ENCODE data around the gene CUEDC2.

Gene CUEDC2

DNA sequence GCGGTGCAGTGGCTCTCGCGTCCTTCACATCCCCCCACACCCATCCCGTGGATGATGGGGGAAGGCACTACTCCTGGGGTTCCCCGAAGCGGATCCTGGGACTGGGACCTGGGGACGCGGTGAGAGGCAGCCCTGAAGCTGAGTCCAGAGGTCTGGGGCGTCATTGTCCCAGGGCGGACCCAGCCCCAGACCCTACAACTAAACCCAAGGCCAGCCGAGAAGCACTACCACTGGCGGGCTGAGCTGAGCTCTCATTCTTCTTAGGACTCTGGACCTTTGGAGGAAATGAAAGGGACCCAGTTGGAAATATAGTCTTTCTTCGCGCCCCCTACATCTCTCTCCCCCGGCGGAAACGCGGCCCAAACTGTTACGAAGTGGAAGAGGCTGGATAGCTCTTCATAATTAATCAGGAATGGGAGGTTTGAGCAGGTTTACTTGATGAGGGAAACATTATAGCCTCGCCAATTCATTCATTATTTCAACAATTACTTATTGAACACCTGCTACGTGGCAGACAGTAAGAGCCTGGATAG lies 12.1 kb downstream of the CUEDC2 start (continued):
- TF ChIP-seq, protein P1, sequence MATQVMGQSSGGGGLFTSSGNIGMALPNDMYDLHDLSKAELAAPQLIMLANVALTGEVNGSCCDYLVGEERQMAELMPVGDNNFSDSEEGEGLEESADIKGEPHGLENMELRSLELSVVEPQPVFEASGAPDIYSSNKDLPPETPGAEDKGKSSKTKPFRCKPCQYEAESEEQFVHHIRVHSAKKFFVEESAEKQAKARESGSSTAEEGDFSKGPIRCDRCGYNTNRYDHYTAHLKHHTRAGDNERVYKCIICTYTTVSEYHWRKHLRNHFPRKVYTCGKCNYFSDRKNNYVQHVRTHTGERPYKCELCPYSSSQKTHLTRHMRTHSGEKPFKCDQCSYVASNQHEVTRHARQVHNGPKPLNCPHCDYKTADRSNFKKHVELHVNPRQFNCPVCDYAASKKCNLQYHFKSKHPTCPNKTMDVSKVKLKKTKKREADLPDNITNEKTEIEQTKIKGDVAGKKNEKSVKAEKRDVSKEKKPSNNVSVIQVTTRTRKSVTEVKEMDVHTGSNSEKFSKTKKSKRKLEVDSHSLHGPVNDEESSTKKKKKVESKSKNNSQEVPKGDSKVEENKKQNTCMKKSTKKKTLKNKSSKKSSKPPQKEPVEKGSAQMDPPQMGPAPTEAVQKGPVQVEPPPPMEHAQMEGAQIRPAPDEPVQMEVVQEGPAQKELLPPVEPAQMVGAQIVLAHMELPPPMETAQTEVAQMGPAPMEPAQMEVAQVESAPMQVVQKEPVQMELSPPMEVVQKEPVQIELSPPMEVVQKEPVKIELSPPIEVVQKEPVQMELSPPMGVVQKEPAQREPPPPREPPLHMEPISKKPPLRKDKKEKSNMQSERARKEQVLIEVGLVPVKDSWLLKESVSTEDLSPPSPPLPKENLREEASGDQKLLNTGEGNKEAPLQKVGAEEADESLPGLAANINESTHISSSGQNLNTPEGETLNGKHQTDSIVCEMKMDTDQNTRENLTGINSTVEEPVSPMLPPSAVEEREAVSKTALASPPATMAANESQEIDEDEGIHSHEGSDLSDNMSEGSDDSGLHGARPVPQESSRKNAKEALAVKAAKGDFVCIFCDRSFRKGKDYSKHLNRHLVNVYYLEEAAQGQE (tag by site-specific recombination; IDR thresholded peaks at IDR 0.05): peak; percentile 61
- TF ChIP-seq, protein P2, sequence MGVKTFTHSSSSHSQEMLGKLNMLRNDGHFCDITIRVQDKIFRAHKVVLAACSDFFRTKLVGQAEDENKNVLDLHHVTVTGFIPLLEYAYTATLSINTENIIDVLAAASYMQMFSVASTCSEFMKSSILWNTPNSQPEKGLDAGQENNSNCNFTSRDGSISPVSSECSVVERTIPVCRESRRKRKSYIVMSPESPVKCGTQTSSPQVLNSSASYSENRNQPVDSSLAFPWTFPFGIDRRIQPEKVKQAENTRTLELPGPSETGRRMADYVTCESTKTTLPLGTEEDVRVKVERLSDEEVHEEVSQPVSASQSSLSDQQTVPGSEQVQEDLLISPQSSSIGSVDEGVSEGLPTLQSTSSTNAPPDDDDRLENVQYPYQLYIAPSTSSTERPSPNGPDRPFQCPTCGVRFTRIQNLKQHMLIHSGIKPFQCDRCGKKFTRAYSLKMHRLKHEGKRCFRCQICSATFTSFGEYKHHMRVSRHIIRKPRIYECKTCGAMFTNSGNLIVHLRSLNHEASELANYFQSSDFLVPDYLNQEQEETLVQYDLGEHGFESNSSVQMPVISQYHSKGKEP (tag by site-specific recombination; IDR thresholded peaks at IDR 0.05): no peak
- TF ChIP-seq ZNF837 (tag by site-specific recombination; IDR thresholded peaks at IDR 0.05) (no peak), ZNF48 (tag by site-specific recombination; IDR thresholded peaks at IDR 0.05) (no peak)
- TF ChIP-seq, protein P3, sequence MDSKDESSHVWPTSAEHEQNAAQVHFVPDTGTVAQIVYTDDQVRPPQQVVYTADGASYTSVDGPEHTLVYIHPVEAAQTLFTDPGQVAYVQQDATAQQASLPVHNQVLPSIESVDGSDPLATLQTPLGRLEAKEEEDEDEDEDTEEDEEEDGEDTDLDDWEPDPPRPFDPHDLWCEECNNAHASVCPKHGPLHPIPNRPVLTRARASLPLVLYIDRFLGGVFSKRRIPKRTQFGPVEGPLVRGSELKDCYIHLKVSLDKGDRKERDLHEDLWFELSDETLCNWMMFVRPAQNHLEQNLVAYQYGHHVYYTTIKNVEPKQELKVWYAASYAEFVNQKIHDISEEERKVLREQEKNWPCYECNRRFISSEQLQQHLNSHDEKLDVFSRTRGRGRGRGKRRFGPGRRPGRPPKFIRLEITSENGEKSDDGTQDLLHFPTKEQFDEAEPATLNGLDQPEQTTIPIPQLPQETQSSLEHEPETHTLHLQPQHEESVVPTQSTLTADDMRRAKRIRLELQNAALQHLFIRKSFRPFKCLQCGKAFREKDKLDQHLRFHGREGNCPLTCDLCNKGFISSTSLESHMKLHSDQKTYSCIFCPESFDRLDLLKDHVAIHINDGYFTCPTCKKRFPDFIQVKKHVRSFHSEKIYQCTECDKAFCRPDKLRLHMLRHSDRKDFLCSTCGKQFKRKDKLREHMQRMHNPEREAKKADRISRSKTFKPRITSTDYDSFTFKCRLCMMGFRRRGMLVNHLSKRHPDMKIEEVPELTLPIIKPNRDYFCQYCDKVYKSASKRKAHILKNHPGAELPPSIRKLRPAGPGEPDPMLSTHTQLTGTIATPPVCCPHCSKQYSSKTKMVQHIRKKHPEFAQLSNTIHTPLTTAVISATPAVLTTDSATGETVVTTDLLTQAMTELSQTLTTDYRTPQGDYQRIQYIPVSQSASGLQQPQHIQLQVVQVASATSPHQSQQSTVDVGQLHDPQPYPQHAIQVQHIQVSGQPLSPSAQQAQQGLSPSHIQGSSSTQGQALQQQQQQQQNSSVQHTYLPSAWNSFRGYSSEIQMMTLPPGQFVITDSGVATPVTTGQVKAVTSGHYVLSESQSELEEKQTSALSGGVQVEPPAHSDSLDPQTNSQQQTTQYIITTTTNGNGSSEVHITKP (tag by site-specific recombination; IDR thresholded peaks at IDR 0.05): peak; percentile 8; the same call in 1 of the 2 replicates
- TF ChIP-seq, protein P4, sequence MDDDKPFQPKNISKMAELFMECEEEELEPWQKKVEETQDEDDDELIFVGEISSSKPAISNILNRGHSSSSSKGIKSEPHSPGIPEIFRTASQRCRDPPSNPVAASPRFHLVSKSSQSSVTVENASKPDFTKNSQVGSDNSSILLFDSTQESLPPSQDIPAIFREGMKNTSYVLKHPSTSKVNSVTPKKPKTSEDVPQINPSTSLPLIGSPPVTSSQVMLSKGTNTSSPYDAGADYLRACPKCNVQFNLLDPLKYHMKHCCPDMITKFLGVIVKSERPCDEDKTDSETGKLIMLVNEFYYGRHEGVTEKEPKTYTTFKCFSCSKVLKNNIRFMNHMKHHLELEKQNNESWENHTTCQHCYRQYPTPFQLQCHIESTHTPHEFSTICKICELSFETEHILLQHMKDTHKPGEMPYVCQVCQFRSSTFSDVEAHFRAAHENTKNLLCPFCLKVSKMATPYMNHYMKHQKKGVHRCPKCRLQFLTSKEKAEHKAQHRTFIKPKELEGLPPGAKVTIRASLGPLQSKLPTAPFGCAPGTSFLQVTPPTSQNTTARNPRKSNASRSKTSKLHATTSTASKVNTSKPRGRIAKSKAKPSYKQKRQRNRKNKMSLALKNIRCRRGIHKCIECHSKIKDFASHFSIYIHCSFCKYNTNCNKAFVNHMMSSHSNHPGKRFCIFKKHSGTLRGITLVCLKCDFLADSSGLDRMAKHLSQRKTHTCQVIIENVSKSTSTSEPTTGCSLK (tag by site-specific recombination; IDR thresholded peaks at IDR 0.05): no peak
- TF ChIP-seq, protein P5, sequence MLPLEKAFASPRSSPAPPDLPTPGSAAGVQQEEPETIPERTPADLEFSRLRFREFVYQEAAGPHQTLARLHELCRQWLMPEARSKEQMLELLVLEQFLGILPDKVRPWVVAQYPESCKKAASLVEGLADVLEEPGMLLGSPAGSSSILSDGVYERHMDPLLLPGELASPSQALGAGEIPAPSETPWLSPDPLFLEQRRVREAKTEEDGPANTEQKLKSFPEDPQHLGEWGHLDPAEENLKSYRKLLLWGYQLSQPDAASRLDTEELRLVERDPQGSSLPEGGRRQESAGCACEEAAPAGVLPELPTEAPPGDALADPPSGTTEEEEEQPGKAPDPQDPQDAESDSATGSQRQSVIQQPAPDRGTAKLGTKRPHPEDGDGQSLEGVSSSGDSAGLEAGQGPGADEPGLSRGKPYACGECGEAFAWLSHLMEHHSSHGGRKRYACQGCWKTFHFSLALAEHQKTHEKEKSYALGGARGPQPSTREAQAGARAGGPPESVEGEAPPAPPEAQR (tag by site-specific recombination; IDR thresholded peaks at IDR 0.05): no peak

DNA sequence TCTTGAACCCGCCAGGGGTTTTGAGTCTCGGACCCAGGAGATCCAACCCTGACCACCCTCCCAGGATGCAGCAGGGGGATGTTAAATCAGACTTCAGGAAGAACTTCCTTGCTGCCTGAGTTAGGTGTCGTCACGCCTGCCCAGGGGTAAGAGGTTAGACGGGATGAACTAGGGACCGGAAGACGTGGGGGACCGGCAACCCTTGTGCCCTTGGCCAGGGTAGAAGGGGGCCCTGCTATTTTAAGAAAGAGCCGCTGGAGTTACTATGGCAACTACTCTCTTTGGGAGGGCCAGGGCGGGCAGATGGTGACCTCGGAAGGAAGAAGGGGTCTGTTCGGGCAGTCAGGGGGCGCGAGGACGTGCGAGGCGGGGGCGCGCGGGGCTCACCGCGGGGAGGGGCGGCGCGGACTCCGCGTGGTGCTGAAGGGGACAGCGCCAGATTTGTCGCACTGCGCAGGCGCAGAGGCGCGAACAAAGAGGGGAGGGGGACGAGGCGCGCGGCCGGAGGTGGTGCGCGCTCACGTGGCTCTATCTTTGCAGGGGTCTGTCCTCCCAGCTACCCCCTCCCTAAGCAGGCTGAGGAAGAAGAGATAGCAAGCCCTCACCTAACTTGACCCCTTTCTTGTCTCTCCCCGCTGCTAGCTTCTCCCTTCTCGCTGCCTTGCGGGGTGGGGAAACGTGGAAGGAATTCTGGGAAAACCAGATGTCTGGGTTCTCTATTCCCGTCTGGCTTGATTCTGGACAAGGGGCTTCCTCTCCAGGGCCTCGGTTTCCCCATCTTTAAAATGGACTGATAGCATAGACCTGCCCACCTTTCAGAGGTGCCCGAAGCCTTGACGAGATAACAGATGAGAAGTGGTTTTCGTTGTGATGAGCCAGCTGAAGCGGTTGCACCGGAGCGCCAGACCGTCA lies 12.8 kb downstream of the CUEDC2 start:
- no peaks in the 10 kb centered on the region for H3K9me3 ChIP-seq (ENCODE audit: control insufficient read depth, insufficient read depth, low read depth, low read length)
- peaks cover 0 to 22% of the 10 kb centered on the region in 2 experiments; a peak in 1 of 3 replicates for H3K36me3 ChIP-seq (ENCODE audit: control insufficient read depth in 2 of 2, insufficient read depth in 1 of 2, low read length in 2 of 2)
- ChIA-PET POLR2A (interaction anchor here (0.6 to 5.2 kb wide), 7 partner anchors 12 to 295 kb away, joined by 3 to 42 read pairs (median 8); partner anchors contain the start of genes C10orf95 and CUEDC2), CTCF (interaction anchor here (0.6 to 5.6 kb wide), 10 partner anchors 11 to 189 kb away, joined by 3 to 57 read pairs (median 6); partner anchors contain the start of genes CUEDC2 and NFKB2)
- peaks cover 9% of the 10 kb centered on the region for H3K4me1 ChIP-seq (ENCODE audit: control insufficient read depth, insufficient read depth, low read length)
- peak overlapping the region; percentile 80 for H3K4me3 ChIP-seq (ENCODE audit: low read depth, low read length)
- no peak overlapping the region for H3K27ac ChIP-seq (ENCODE audit: extremely low read depth, low read depth, low read length)
- TF ChIP-seq SP3 (tag by site-specific recombination; IDR thresholded peaks at IDR 0.05): 0 out of 2 replicates have a peak, but pooled peaks have one; percentile 29
- TF ChIP-seq ZNF654 (tag by site-specific recombination; IDR thresholded peaks at IDR 0.05; ENCODE audit: low read depth): no peak
- TF ChIP-seq BCL11A (tag by site-specific recombination; IDR thresholded peaks at IDR 0.05; ENCODE audit: low read depth): no peak
- TF ChIP-seq, protein P6, sequence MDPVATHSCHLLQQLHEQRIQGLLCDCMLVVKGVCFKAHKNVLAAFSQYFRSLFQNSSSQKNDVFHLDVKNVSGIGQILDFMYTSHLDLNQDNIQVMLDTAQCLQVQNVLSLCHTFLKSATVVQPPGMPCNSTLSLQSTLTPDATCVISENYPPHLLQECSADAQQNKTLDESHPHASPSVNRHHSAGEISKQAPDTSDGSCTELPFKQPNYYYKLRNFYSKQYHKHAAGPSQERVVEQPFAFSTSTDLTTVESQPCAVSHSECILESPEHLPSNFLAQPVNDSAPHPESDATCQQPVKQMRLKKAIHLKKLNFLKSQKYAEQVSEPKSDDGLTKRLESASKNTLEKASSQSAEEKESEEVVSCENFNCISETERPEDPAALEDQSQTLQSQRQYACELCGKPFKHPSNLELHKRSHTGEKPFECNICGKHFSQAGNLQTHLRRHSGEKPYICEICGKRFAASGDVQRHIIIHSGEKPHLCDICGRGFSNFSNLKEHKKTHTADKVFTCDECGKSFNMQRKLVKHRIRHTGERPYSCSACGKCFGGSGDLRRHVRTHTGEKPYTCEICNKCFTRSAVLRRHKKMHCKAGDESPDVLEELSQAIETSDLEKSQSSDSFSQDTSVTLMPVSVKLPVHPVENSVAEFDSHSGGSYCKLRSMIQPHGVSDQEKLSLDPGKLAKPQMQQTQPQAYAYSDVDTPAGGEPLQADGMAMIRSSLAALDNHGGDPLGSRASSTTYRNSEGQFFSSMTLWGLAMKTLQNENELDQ (tag by site-specific recombination; IDR thresholded peaks at IDR 0.05; ENCODE audit: low read depth): no peak
- peak; percentile 81; the same call in 1 of the 2 replicates for TF ChIP-seq ZNF600 (tag by site-specific recombination; IDR thresholded peaks at IDR 0.05)
- peak; percentile 62; the same call in 1 of the 2 replicates for TF ChIP-seq ZSCAN30 (tag by site-specific recombination; IDR thresholded peaks at IDR 0.05)
- no peak for TF ChIP-seq ZNF529 (tag by site-specific recombination; IDR thresholded peaks at IDR 0.05; ENCODE audit: insufficient replicate concordance)
- TF ChIP-seq, protein P7, sequence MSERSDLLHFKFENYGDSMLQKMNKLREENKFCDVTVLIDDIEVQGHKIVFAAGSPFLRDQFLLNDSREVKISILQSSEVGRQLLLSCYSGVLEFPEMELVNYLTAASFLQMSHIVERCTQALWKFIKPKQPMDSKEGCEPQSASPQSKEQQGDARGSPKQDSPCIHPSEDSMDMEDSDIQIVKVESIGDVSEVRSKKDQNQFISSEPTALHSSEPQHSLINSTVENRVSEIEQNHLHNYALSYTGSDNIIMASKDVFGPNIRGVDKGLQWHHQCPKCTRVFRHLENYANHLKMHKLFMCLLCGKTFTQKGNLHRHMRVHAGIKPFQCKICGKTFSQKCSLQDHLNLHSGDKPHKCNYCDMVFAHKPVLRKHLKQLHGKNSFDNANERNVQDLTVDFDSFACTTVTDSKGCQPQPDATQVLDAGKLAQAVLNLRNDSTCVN (tag by site-specific recombination; optimal IDR thresholded peaks at IDR 0.05): peak; percentile 99
- no peak for TF ChIP-seq ZNF610 (tag by site-specific recombination; IDR thresholded peaks at IDR 0.05; ENCODE audit: borderline replicate concordance)
